ENCODE results near the gene SCGB1D4.
"Not testable (repeated sequence)": the region's sequence is repeated elsewhere in the genome, so short reads cannot be mapped to it uniquely, and the experiment has no call there.

The SCGB1D4 gene, protein sequence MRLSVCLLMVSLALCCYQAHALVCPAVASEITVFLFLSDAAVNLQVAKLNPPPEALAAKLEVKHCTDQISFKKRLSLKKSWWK

DNA sequence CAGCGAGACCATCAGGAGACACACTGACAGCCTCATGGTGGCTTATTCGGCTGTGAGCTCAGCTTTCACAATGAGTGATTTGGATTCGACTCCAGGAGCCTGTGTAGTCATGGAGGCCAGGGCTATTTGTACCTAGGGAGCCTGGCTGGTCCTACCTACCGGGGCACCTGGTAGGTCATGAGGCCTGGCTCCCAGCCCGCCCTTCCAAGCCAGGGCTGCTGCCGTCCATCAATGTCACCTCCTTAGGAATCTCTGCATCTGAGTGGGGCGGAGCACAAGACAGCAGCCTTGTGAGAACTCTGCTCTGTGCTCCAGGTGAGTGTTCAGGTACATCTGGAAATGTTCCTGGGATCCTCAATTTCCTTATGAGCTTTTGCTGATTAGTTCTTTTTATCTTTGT lies at the start of gene SCGB1D4:
Gene SCGB1D4 (minus strand): TSS at position 101 of the 400 bp plus-strand sequence. CDS start 65 bp downstream, at position 36.
- DNase-seq (ENCODE audit: low read depth), result no peak

DNA sequence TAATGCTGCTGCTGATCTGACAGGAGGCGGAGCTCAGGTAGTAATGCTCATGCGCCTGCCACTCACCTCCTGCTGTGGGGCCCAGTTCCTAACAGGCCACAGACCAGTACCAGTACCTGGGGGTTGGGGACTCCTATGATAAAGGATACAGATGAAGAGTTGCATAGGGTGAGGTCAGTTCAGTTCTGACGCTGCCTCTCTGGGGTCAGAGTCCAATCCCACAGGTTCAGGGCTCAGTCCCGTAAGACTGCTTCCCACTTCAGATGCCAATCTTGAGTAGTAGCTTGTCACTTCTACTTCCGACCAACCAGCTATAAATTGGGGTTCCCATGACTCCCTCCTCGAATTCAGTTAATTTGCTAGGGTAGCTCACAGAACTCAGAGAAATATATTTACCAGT lies 47.0 kb upstream of the SCGB1D4 start:
- no peak for DNase-seq (ENCODE audit: low read depth)

DNA sequence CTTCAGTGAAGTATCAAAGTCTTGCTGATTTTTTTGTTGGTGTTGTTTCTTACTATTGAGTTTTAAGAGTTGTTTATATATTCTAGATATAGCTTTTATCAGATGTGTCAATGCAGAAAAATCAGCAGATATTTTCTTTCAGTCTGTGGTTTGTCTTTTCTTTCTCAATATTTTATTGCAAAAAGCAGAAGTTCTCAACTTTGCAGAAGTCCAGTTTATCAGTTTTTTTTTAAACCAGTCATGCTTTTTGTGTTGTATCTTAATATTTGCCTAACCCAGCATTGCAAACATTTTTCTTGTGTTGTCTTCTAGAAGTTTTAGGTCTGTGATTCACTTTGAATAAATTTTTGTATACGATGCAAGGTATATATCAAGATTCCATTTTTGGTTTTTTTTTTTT lies 45.3 kb upstream of the SCGB1D4 start:
- no peak for DNase-seq (ENCODE audit: low read depth)

DNA sequence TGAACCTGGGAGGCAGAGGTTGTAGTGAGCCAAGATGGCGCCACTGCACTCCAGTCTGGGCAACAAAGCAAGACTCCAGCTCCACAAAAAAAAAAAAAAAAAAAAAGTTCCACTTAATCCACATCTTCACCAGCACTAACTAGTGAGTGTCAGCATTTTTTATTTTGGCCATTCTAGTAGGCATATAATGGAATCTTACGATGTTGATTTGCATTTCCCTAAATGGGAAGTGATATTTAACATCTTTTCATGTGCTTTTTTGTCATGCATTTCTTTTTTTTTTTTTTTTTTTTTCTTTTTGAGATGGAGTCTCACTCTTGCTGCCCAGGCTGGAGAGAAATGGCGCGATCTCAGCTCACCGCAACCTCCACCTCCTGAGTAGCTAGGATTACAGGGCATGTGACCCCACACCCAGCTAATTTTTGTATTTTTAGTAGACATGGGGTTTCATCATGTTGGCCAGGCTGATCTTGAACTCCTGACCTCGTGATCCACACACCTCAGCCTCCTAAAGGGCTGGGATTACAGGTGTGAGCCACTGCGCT lies 44.8 kb upstream of the SCGB1D4 start:
- DNase-seq (ENCODE audit: low read depth), result not testable (repeated sequence)

DNA sequence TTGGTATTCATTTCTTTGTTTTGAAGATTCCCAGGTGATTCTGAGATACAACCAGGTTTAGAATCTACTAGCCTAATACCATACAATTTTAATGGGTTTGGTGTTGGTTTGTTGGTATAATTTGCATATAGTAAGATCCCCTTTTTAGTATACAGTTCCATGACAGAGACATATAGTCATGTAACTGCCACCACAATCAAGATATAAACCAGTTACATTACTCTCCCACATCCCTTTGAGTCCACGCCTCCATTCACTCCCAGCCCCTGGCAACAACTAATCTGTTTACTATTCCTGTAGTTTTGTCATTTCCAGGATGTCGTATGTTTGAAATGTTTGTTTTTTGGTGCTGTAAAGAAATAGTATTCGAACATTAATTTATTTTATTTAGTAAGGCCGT lies 42.7 kb upstream of the SCGB1D4 start:
- DNase-seq (ENCODE audit: low read depth), result no peak

DNA sequence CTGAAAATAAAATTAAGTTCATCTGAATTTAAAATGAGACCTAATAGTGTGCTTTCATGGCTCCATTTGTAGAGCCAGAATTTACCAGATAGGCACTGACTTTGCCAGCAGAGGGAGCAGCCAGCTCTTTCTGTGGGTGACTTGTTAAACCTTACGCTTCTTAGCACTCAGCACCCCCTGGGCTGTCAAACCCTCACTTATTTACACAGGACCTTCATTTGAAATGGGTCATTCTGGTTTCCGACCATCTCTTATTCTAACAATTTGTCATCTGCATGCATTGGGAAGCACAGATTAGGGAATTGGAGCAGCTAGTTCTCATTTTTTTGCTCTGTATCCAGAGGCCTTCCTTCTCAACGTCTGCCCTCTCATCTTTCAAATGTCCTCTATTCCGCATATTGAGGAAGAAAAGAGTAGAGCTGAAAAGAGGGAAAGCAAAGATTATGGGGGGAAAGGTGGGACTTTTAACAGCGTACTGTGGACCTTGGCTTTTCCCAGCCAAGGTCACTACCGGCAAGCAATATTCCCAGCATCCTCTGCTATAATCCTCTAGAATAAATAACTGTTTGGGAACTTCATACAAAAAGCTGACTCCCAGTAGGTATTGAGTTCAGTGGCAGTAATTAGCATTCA lies 41.5 kb upstream of the SCGB1D4 start:
- DNase-seq (ENCODE audit: low read depth), result peak; percentile 41

DNA sequence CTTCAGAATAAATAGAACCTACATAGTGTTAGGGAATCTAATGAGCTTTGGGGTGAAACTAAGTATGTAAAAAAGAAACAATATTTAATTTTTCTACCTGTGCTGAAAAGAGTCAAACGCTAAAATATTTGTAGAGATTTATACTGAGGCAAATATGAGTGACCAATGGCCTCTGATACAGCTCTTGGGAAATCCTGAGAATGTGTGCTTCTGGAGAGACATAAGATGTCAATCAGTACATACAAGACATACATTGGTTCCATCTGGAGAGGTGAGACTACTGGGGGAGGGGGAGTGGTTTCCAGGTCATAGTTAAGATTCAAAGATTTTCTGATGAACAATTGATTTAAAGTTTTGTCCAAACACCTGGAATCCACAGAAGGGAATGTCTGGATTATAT lies 39.3 kb upstream of the SCGB1D4 start:
- DNase-seq (ENCODE audit: low read depth), result no peak

DNA sequence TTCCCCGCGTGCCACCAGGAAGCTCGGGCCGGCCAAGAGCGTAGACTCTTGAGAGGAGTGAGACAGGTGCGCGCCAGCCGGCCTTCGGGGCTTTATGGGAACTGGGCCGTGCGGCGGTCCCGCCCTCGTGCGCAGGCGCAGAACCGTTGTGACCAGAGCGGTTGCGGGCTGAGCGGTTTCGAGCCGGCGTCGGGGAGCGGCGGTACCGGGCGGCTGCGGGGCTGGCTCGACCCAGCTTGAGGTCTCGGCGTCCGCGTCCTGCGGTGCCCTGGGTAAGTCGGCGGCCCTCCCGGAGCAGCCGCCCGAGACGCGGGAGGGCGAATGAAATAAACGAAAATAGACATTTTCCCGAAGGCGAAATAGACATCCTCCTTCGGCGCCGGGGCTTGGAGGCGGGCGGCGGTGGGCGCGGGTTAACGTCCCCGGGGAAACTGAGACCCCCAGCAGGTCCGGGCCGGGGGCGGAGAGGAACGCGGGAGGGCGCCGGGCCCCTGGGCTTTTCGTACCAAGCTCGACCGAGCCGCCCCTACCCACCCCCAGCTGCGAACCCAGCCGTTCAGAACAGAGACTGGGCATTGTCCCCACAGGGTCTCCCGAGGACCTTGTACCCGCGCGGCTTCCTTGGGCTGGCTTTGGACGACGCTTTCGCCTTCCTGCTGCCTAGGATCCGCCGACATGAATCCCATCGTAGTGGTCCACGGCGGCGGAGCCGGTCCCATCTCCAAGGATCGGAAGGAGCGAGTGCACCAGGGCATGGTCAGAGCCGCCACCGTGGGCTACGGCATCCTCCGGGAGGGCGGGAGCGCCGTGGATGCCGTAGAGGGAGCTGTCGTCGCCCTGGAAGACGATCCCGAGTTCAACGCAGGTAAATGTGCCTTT lies 38.7 kb upstream of the SCGB1D4 start, which contains the start of gene ASRGL1:
Gene ASRGL1 (plus strand): TSS at position 146 of the 879 bp plus-strand sequence. CDS start 530 bp downstream, at position 676.
- peak; percentile 68 for DNase-seq (ENCODE audit: low read depth)

DNA sequence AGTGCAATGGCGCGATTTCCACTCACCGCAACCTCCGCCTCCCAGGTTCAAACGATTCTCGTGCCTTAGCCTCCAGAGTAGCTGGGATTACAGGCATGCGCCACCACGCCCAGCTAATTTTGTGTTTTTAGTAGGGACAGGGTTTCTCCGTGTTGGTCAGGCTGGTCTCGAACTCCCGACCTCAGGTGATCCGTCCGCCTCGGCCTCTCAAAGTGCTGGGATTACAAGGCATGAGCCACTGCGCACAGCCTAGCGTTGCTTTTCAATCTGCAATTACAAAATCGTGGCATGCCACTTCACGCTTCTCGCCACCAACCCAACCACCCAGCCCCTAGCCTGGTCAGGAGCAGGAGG lies 38.1 kb upstream of the SCGB1D4 start:
- DNase-seq (ENCODE audit: low read depth), result not testable (repeated sequence)

DNA sequence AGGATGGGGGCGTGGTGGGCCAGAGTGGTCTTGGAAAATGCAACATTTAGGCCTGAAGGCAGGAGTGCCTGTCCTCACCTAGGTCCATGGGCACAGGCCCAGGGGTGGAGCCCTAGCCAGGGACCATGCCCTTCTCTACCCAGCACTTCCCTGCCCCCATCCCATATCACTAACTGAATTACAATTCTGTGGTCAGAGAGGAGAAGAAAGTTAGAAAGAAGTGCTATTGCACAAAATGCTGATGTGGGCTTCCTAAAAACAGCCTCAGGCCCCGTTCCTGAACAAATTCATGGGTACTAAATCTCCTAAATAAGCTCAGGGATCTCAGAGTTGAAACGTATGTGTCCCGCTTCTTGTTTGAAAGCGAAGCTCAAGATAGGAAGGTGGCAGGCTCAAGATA lies 34.9 kb upstream of the SCGB1D4 start:
- no peak for DNase-seq (ENCODE audit: low read depth)

DNA sequence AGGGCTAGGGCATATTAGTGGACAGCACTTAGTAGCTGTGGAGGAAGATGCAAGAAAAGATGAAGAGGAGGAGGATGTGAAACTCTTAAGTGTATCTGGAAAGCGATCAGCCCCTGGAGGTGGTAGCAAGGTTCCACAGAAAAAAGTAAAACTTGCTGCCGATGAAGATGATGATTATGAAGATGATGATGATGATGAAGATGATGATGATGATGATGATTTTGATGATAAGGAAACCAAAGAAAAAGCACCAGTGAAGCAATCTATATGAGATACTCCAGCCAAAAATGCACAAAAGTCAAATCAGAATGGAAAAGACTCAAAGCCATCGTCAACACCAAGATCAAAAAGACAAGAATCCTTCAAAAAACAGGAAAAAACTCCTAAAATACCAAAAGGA lies 32.4 kb upstream of the SCGB1D4 start:
- DNase-seq (ENCODE audit: low read depth), result not testable (repeated sequence)

DNA sequence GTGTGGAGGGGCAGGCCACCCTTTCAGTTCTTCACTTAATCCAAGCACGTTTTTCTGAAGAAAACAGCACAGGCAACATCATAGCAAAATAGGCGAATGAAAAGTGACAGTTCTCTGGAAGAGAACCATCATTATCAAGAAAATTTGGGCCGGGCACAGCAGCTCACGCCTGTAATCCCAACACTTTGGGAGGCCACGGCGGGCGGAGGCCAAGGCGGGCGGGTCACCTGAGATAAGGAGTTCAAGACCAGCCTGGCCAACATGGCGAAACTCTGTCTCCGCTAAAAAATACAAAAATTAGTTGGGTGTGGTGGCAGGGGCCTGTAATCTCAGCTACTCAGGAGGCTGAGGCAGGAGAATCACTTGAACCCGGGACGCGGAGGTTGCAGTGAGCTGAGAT lies 28.7 kb upstream of the SCGB1D4 start:
- DNase-seq (ENCODE audit: low read depth), result not testable (repeated sequence)

DNA sequence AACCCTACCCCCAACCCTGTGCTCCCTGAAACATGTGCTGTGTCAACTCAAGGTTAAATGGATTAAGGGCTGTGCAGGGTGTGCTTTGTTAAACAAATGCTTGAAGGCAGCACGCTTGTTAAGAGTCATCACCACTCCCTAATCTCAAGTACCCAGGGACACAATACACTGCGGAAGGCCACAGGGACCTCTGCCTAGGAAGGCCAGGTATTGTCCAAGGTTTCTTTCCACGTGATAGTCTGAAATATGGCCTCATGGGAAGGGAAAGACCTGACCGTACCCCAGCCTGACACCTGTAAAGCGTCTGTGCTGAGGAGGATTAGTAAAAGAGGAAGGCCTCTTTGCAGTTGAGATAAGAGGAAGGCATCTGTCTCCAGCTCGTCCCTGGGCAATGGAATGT lies 27.8 kb upstream of the SCGB1D4 start:
- not testable (repeated sequence) for DNase-seq (ENCODE audit: low read depth)

DNA sequence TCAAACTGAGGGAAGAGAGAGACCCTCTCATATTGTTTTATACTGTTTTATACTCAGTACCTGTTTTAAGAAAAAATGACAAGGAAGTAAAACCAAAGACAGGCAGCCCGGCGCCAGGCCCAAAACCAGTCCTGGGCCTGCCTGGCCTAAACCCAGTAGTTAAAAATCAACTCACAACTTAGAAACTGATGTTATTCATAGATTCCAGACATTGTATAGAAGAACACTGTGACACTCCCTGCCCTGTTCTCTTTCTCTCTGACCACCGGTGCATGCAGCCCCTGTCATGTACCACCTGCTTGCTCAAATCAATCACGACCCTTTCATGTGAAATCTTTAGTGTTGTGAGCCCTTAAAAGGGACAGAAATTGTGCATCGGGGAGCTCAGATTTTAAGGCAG lies 26.9 kb upstream of the SCGB1D4 start:
- DNase-seq (ENCODE audit: low read depth), result not testable (repeated sequence)

DNA sequence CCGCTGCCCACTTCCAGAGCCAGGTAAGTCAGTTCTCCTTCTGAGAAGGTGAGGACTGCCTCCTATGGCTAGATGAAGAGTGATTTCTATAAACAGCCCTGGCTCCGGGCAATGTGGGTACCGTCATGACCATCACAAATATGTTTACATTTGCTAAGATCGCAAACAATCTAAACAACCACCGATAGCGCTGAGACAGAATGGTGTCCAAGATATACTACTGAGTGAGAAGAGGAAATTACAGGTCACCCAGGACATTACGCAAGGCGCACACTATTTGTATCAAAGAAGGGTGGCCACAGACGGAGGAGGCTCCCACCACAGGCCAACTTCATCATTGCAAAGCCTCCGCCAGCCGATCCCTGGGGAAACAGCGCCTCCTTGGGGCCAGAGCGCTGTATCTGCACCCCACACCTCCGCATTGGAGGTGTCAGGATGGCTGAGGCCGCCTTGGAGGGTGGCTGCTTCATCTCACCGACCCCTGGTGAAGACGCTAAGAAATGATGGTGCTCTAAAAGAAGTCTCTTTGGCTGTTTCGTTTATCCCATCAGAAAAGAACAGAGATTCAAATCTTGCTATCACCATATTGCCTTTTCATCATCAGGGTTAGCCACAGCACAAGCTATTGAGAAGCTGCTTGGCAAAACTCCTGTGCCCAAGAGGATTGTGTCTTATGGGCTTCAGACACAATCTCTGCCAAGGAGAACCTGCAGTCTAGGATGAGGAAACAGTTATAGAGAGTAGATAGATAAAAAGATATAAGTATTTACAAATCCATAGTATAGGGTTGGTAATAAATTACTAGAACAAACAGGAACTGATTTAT lies 26.1 kb upstream of the SCGB1D4 start:
- peak; percentile 24 for DNase-seq (ENCODE audit: low read depth)

DNA sequence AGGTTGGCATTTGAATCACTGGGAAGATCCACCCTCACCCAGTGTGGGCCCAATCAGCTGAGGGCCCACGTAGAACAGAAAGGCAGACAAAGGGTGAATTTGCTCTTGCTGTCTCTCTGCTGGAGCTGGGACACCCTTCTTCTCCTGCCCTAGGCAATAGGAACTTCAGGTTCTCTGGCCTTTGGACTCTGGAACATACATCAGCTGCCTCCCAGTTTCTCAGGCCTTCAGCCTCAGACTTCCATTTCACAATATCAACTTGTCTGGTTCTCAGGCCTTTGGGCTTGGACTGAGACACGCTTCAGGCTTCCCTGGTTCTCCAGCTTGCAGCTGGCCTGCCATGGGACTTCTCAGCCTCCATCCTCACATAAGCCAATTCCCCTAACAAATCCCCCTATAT lies 23.6 kb upstream of the SCGB1D4 start:
- DNase-seq (ENCODE audit: low read depth), result no peak

DNA sequence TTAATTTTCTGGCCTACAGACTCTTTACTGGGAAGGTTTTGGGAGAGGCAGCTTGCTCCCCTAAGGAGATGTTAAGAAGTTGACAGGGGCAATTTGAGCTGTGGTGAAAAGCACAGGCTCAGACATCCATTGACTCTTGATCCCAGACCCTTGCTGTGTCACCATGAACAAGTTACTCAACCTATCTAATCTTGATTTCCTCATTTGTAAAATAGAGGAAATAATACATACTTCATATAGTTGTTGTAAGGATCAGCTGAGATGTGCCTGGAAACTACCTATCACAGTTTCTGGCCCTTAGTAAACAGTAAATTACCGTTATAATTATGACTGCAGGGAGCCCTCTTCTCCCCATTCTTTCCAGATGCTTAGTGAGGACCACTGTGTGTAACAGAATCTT lies 16.6 kb upstream of the SCGB1D4 start:
- DNase-seq (ENCODE audit: low read depth), result no peak

DNA sequence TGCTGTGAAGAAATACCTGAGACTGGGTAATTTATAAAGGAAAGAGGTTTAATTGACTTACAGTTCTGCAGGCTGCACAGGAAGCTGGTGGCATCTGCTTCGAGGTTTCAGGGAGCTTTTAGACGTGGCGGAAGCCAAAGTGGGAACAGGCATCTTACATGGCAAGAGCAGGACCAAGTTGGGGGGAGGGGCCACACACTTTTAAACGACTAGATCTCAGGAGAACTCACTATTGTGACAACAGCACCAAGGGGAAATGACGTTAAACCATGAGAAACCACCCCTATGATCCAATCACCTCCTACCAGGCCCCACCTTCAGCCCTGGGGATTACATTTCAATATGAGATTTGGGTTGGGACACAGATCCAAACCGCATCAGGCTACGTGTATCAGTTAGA lies 11.1 kb upstream of the SCGB1D4 start:
- no peak for DNase-seq (ENCODE audit: low read depth)

DNA sequence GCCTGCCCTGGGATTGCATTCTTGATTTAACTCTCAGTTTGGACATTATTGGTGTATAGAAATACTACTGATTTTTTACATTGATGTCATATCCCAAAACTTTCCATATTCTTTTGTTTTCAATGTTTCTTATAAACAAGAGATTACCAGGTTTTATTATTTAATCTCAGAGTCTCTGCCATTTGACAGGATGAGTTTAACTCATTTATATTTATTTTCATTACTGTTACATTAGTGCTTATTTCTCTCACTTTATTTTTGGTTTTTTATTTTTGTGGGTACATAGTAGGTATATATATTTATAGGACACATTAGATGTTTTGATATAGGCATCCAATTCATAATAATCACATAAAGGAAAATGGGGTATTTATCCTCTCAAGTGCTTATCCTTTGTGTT lies 9.1 kb upstream of the SCGB1D4 start:
- DNase-seq (ENCODE audit: low read depth), result no peak

DNA sequence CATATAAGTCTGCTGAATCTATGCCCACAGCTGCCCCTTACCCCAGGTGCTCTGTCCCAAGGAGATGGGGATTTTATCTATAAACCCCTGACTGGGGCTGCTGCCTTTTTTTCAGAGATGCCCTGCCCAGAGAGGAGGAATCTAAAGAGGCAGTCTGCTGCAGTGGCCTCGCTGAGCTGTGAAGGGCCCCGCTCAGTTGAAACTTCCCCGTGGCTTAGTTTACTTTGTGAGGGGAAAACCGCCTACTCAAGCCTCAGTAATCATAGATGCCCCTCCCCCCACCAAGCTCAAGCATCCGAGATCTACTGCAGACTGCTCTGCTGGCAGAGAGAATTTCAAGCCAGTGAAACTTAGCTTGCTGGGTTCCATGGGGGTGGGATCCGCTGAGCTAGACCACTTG lies 7.4 kb upstream of the SCGB1D4 start:
- no peak for DNase-seq (ENCODE audit: low read depth)

DNA sequence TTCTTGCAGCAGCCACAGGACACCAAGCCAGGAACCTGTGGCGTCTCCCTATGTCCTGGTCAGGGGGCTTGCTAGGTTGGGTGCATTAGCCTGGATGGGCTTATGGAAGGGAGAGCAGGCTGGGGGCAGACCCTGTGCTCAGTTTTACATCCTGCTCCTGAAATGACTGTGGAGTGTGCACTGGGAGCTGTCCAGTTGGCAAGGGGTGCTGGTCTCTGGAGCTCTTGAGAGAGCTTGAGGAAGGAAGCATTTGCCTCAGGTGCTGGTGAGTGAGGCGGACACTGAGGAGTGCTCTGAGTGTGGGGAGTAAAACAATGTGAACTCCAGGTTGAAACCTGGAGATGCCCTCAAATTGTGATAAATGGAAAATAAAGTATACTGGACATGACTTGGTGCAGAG lies 3.4 kb downstream of the SCGB1D4 start:
- no peak for DNase-seq (ENCODE audit: low read depth)

DNA sequence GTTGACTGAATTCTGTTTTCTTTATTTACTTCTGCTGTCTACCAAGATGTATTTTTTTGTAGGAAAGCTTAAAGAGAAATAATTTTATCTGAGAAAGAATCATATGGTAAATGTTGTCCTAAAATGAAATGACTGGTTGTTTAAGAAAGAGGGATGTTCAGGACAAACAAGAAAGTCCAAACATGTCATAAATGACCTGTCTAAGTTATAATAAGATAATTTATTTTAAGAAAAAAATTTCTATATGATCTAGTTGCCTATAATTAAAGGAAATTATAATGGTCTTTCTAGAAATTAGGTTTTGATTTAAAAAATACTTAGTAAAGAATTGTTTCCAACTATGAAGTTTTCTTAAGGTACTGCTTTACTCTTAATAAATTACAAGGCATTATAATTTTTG lies 18.4 kb downstream of the SCGB1D4 start:
- DNase-seq (ENCODE audit: low read depth), result no peak

Measured in stimulated activated CD8-positive, alpha-beta memory T cell treated with anti-CD3 and anti-CD28 coated beads, Interleukin-12 subunit alpha, Interleukin-12 subunit beta, amount 100 ng/mL, for 1 hour (primary cell).